Suprapubic skin (tissue), 4 donors: Measurements from ENCODE around the gene KIF1C. TPM values are rescaled to one million over a fixed set of nuclear protein-coding genes. Genes with fewer than 3 reads are reported as not detected.

Source experiments
- DNase-seq, 2 donors: peaks; one replicate each; pipeline ENCODE4 v3.0.0-alpha.2; 2019; ENCODE audit warnings: low spot score in 2 of 2
- H3K27ac ChIP-seq: fragments of 200-600 bp; sonication (generic); one replicate; pipeline ENCODE4 v1.5.1; 2019
- H3K27me3 ChIP-seq: fragments of 200-600 bp; sonication (generic); one replicate; pipeline ENCODE4 v1.5.1; 2019
- H3K36me3 ChIP-seq: fragments of 200-600 bp; sonication (generic); one replicate; pipeline ENCODE4 v1.5.1; 2019
- H3K4me1 ChIP-seq: fragments of 200-600 bp; sonication (generic); one replicate; pipeline ENCODE4 v1.5.1; 2019
- H3K4me3 ChIP-seq: fragments of 200-600 bp; sonication (generic); one replicate; pipeline ENCODE4 v1.5.1; 2019; ENCODE audit warnings: mild to moderate bottlenecking
- H3K9me3 ChIP-seq: fragments of 200-600 bp; sonication (generic); one replicate; pipeline ENCODE4 v1.5.1; 2019
- CTCF ChIP-seq, 2 donors: fragments of 200-600 bp in 1 of 2; fragments of 450-650 bp in 1 of 2; sonication (generic) in 1 of 2; IDR thresholded peaks; one replicate each; pipeline ENCODE4 v1.5.1; 2016 to 2019; ENCODE audit warnings: antibody characterized with exemption in 2 of 2, mild to moderate bottlenecking in 1 of 2, moderate library complexity in 1 of 2
- EP300 ChIP-seq: sonication (generic); formaldehyde crosslinking; IDR thresholded peaks from one replicate; pipeline ENCODE4 v1.6.1; 2017; ENCODE audit warnings: antibody characterized with exemption
- POLR2A ChIP-seq, 2 donors: fragments of 450-650 bp; IDR thresholded peaks; one replicate each; pipeline ENCODE4 v1.6.1; 2017; ENCODE audit warnings: antibody characterized with exemption in 2 of 2, mild to moderate bottlenecking in 2 of 2, moderate library complexity in 2 of 2
- POLR2AphosphoS5 ChIP-seq, 3 donors: sonication (generic); formaldehyde crosslinking; IDR thresholded peaks; one replicate each; pipeline ENCODE4 v1.6.1; 2017; ENCODE audit warnings: antibody characterized with exemption in 3 of 3
- WGBS: methylation state at CpG from one replicate; pipeline ENCODE4 v1.1.5; 2018; 5-methylcytosine and 5-hydroxymethylcytosine counted together
- total RNA-seq, 4 donors: library from RNA; depleted of rRNA; stranded (reverse); fragments of >200 nt; gene quantifications; one replicate each; pipeline ENCODE4 v1.1.0, GENCODE V29; 2016

KIF1C gene
- total RNA-seq, 4 donors from 2014 or later, result 52.7 to 104 (median 97.8) TPM

GRCh38 chr17:5002121-5002788 lies 4.5 kb downstream of the KIF1C start:
- Histone ChIP-seq H3K36me3 (peaks cover 64% of the 10 kb centered on the region), H3K27me3 (no peaks in the 10 kb centered on the region), H3K4me3 (no peak overlapping the region), H3K9me3 (no peaks in the 10 kb centered on the region), H3K27ac (no peak overlapping the region), H3K4me1 (peaks cover 23% of the 10 kb centered on the region)
- TF ChIP-seq CTCF (IDR thresholded peaks at IDR 0.05) (no peak), POLR2A (IDR thresholded peaks at IDR 0.05) (no peak), POLR2AphosphoS5 (IDR thresholded peaks at IDR 0.05) (no peak), EP300 (no peak)
- no peak for DNase-seq
- 91% methylated on average over 19 of the region's 20 CpGs for WGBS

- Histone ChIP-seq H3K27ac (no peak overlapping the region), H3K36me3 (peaks cover 75% of the 10 kb centered on the region), H3K4me3 (no peak overlapping the region), H3K27me3 (no peaks in the 10 kb centered on the region), H3K9me3 (no peaks in the 10 kb centered on the region), H3K4me1 (peaks cover 23% of the 10 kb centered on the region)
- TF ChIP-seq CTCF (IDR thresholded peaks at IDR 0.05), result no peak
- TF ChIP-seq POLR2A (IDR thresholded peaks at IDR 0.05), result no peak
- no peak for TF ChIP-seq EP300
- no peak for TF ChIP-seq POLR2AphosphoS5 (IDR thresholded peaks at IDR 0.05)
- 95% methylated on average over 18 of the region's 18 CpGs for WGBS
- no peak for DNase-seq
These were observed 5.6 kb downstream of the KIF1C start for GRCh38 chr17:5003214-5003867.

GRCh38 chr17:5011928-5012327 lies 14.2 kb downstream of the KIF1C start:
- TF ChIP-seq POLR2A (IDR thresholded peaks at IDR 0.05) (no peak), CTCF (IDR thresholded peaks at IDR 0.05) (no peak), POLR2AphosphoS5 (IDR thresholded peaks at IDR 0.05) (no peak), EP300 (no peak)
- Histone ChIP-seq H3K36me3 (peaks cover 81% of the 10 kb centered on the region), H3K9me3 (no peaks in the 10 kb centered on the region), H3K27ac (no peak overlapping the region), H3K4me3 (no peak overlapping the region), H3K27me3 (no peaks in the 10 kb centered on the region), H3K4me1 (no peaks in the 10 kb centered on the region)
- no peak for DNase-seq
- WGBS, result 78% methylated on average over 6 of the region's 6 CpGs

GRCh38 chr17:5014357-5014756 lies 16.6 kb downstream of the KIF1C start:
- H3K27me3 ChIP-seq, result no peaks in the 10 kb centered on the region
- H3K4me1 ChIP-seq, result no peaks in the 10 kb centered on the region
- H3K9me3 ChIP-seq, result no peaks in the 10 kb centered on the region
- DNase-seq, result no peak
- H3K27ac ChIP-seq, result no peak overlapping the region
- TF ChIP-seq POLR2AphosphoS5 (IDR thresholded peaks at IDR 0.05), result no peak
- no peak for TF ChIP-seq CTCF (IDR thresholded peaks at IDR 0.05)
- no peak for TF ChIP-seq POLR2A (IDR thresholded peaks at IDR 0.05)
- TF ChIP-seq EP300, result no peak
- WGBS, result 92% methylated on average over 4 of the region's 4 CpGs
- H3K36me3 ChIP-seq, result peaks cover 74% of the 10 kb centered on the region
- H3K4me3 ChIP-seq, result no peak overlapping the region

- H3K4me3 ChIP-seq, result no peak overlapping the region
- TF ChIP-seq CTCF (IDR thresholded peaks at IDR 0.05), result no peak
- no peak for TF ChIP-seq POLR2AphosphoS5 (IDR thresholded peaks at IDR 0.05)
- TF ChIP-seq POLR2A (IDR thresholded peaks at IDR 0.05), result no peak
- no peak for TF ChIP-seq EP300
- no peak overlapping the region for H3K27ac ChIP-seq
- no peaks in the 10 kb centered on the region for H3K9me3 ChIP-seq
- H3K36me3 ChIP-seq, result peaks cover 82% of the 10 kb centered on the region
- DNase-seq, result no peak
- WGBS, result 17% methylated on average over 1 of the region's 1 CpG
- H3K4me1 ChIP-seq, result no peaks in the 10 kb centered on the region
- H3K27me3 ChIP-seq, result no peaks in the 10 kb centered on the region
These were observed 21.8 kb downstream of the KIF1C start for GRCh38 chr17:5019475-5019956.
